Measurements from ENCODE around the gene TCHP. TPM values are rescaled to one million over a fixed set of nuclear protein-coding genes. Genes with fewer than 3 reads are reported as not detected.
"Not testable (repeated sequence)": the region's sequence is repeated elsewhere in the genome, so short reads cannot be mapped to it uniquely, and the experiment has no call there.

TCHP gene
- total and polyA plus RNA-seq, 2 donors (not counting 1 experiment from before 2014, with no cell fraction given): 13.4 to 29.4 TPM

- Histone ChIP-seq H3K4me3 (ENCODE audit: control extremely low read depth in 1 of 5, extremely low read depth in 1 of 5, insufficient read depth in 1 of 5, low read depth in 2 of 5, low read length in 4 of 5) (no peak overlapping the region), H3K9me3 (ENCODE audit: control extremely low read depth in 1 of 3, control insufficient read depth in 2 of 3, insufficient read depth in 1 of 3, low read length in 2 of 3) (no peaks in the 10 kb centered on the region), H3K4me2 (replicated peaks; ENCODE audit: low read depth, low read length, poor library complexity, severe bottlenecking) (no peak overlapping the region), H3K4me1 (ENCODE audit: control insufficient read depth in 2 of 2, insufficient read depth in 2 of 2, low read length in 2 of 2) (peaks cover 0 to 8% of the 10 kb centered on the region in 2 donors), H2AFZ (ENCODE audit: insufficient read depth, low read depth, low read length, poor library complexity, severe bottlenecking) (no peak overlapping the region), H3K27ac (ENCODE audit: low read length in 2 of 2) (no peak overlapping the region), H3K27me3 (replicated peaks in 1 of 4; ENCODE audit: control extremely low read depth in 1 of 4, control insufficient read depth in 3 of 4, insufficient read depth in 4 of 4, low read length in 3 of 4) (no peaks in the 10 kb centered on the region), H3K9ac (ENCODE audit: low read length) (no peak overlapping the region), H3K36me3 (replicated peaks in 1 of 2; ENCODE audit: control extremely low read depth in 1 of 2, control insufficient read depth in 1 of 2, extremely low read depth in 1 of 2, insufficient read depth in 2 of 2, low read length in 1 of 2) (peaks cover 12 to 39% of the 10 kb centered on the region in 2 experiments), H4K20me1 (ENCODE audit: control insufficient read depth, insufficient read depth, low read length, poor library complexity, severe bottlenecking) (no peaks in the 10 kb centered on the region), H3K79me2 (ENCODE audit: control insufficient read depth, insufficient read depth, low read length) (peaks cover 3% of the 10 kb centered on the region)
- Mint-ChIP-seq H3K9me3 (ENCODE audit: insufficient read depth) (no peaks in the 10 kb centered on the region), H3K27me3 (no peaks in the 10 kb centered on the region), H3K27ac (peak overlapping the region; percentile 68), H3K4me1 (peaks cover 12% of the 10 kb centered on the region), H3K4me3 (no peak overlapping the region)
- ChIA-PET POLR2A (no interaction called here), CTCF (interaction anchor here (0.8 to 6.2 kb wide), 6 partner anchors 11 to 82 kb away, joined by 3 to 39 read pairs (median 4); no protein-coding TSS in a partner anchor)
- intact Hi-C loops (cut with micrococcal nuclease): no loop called here
- no peak for ATAC-seq (ENCODE audit: low read depth)
- no peak for TF ChIP-seq EZH2 (IDR thresholded peaks at IDR 0.05; ENCODE audit: borderline replicate concordance, insufficient read depth, low read depth, low read length, poor library complexity, severe bottlenecking)
- TF ChIP-seq CTCF (IDR thresholded peaks at IDR 0.05): peak; percentile 57
- 75% methylated on average over 7 of the region's 8 CpGs for WGBS (ENCODE audit: insufficient coverage)
- DNase-seq: peak; percentile 48
These were observed 27.5 kb downstream of the TCHP start for GRCh38 chr12:109927622-109928021.

GRCh38 chr12:109928058-109928656 is 28.1 kb downstream of the TCHP start:
- Mint-ChIP-seq H3K4me3 (no peak overlapping the region), H3K9me3 (ENCODE audit: insufficient read depth) (no peaks in the 10 kb centered on the region), H3K27me3 (no peaks in the 10 kb centered on the region), H3K4me1 (peaks cover 11% of the 10 kb centered on the region), H3K27ac (no peak overlapping the region)
- Histone ChIP-seq H3K9me3 (ENCODE audit: control extremely low read depth in 1 of 3, control insufficient read depth in 2 of 3, insufficient read depth in 1 of 3, low read length in 2 of 3) (no peaks in the 10 kb centered on the region), H3K4me2 (replicated peaks; ENCODE audit: low read depth, low read length, poor library complexity, severe bottlenecking) (no peak overlapping the region), H2AFZ (ENCODE audit: insufficient read depth, low read depth, low read length, poor library complexity, severe bottlenecking) (no peak overlapping the region), H3K9ac (ENCODE audit: low read length) (no peak overlapping the region), H3K36me3 (replicated peaks in 1 of 2; ENCODE audit: control extremely low read depth in 1 of 2, control insufficient read depth in 1 of 2, extremely low read depth in 1 of 2, insufficient read depth in 2 of 2, low read length in 1 of 2) (peaks cover 12 to 44% of the 10 kb centered on the region in 2 experiments), H3K27ac (ENCODE audit: low read length in 2 of 2) (no peak overlapping the region), H3K27me3 (replicated peaks in 1 of 4; ENCODE audit: control extremely low read depth in 1 of 4, control insufficient read depth in 3 of 4, insufficient read depth in 4 of 4, low read length in 3 of 4) (no peaks in the 10 kb centered on the region), H3K4me1 (ENCODE audit: control insufficient read depth in 2 of 2, insufficient read depth in 2 of 2, low read length in 2 of 2) (peaks cover 0 to 8% of the 10 kb centered on the region in 2 donors), H4K20me1 (ENCODE audit: control insufficient read depth, insufficient read depth, low read length, poor library complexity, severe bottlenecking) (no peaks in the 10 kb centered on the region), H3K79me2 (ENCODE audit: control insufficient read depth, insufficient read depth, low read length) (peaks cover 3% of the 10 kb centered on the region), H3K4me3 (ENCODE audit: control extremely low read depth in 1 of 5, extremely low read depth in 1 of 5, insufficient read depth in 1 of 5, low read depth in 2 of 5, low read length in 4 of 5) (no peak overlapping the region)
- ChIA-PET POLR2A (no interaction called here), CTCF (interaction anchor here (0.7 to 6.2 kb wide), 7 partner anchors 12 to 122 kb away, joined by 3 to 39 read pairs (median 4); no protein-coding TSS in a partner anchor)
- no peak for DNase-seq
- no peak for TF ChIP-seq EZH2 (IDR thresholded peaks at IDR 0.05; ENCODE audit: borderline replicate concordance, insufficient read depth, low read depth, low read length, poor library complexity, severe bottlenecking)
- no peak for TF ChIP-seq CTCF (IDR thresholded peaks at IDR 0.05)
- 97% methylated on average over 8 of the region's 12 CpGs for WGBS (ENCODE audit: insufficient coverage)
- ATAC-seq (ENCODE audit: low read depth): no peak
- intact Hi-C loops (cut with micrococcal nuclease): no loop called here

- H3K36me3 ChIP-seq (replicated peaks in 1 of 2; ENCODE audit: control extremely low read depth in 1 of 2, control insufficient read depth in 1 of 2, extremely low read depth in 1 of 2, insufficient read depth in 2 of 2, low read length in 1 of 2): peaks cover 17 to 53% of the 10 kb centered on the region in 2 experiments
- H3K4me1 Mint-ChIP-seq; H3K27ac Mint-ChIP-seq; ATAC-seq (ENCODE audit: low read depth); H2AFZ ChIP-seq (ENCODE audit: insufficient read depth, low read depth, low read length, poor library complexity, severe bottlenecking); H3K79me2 ChIP-seq (ENCODE audit: control insufficient read depth, insufficient read depth, low read length); H3K27ac ChIP-seq (ENCODE audit: low read length in 2 of 2); H3K4me2 ChIP-seq (replicated peaks; ENCODE audit: low read depth, low read length, poor library complexity, severe bottlenecking); H3K4me3 ChIP-seq (ENCODE audit: control extremely low read depth in 1 of 5, extremely low read depth in 1 of 5, insufficient read depth in 1 of 5, low read depth in 2 of 5, low read length in 4 of 5); H3K4me1 ChIP-seq (ENCODE audit: control insufficient read depth in 2 of 2, insufficient read depth in 2 of 2, low read length in 2 of 2); H3K27me3 ChIP-seq (replicated peaks in 1 of 4; ENCODE audit: control extremely low read depth in 1 of 4, control insufficient read depth in 3 of 4, insufficient read depth in 4 of 4, low read length in 3 of 4); intact Hi-C loops (cut with micrococcal nuclease); H3K9ac ChIP-seq (ENCODE audit: low read length); DNase-seq; H3K4me3 Mint-ChIP-seq; H3K9me3 Mint-ChIP-seq (ENCODE audit: insufficient read depth); H3K9me3 ChIP-seq (ENCODE audit: control extremely low read depth in 1 of 3, control insufficient read depth in 2 of 3, insufficient read depth in 1 of 3, low read length in 2 of 3); H3K27me3 Mint-ChIP-seq; H4K20me1 ChIP-seq (ENCODE audit: control insufficient read depth, insufficient read depth, low read length, poor library complexity, severe bottlenecking): not testable (repeated sequence)
- ChIA-PET CTCF (interaction anchor here (6.2 kb wide), 1 partner anchor 76 kb away, joined by 39 read pairs; no protein-coding TSS in a partner anchor), POLR2A (interaction anchor here (0.6 kb wide), 1 partner anchor 816 kb away, joined by 5 read pairs; no protein-coding TSS in a partner anchor)
- WGBS (ENCODE audit: insufficient coverage): 100% methylated on average over 6 of the region's 14 CpGs
These were observed 29.3 kb downstream of the TCHP start for GRCh38 chr12:109929326-109929725.
